GM21526 (cell line): Measurements from ENCODE around the gene ADH1B.
"Not testable (repeated sequence)": the region's sequence is repeated elsewhere in the genome, so short reads cannot be mapped to it uniquely, and the experiment has no call there.

Experiments used
- ATAC-seq: cut with Tn5 transposase; IDR thresholded peaks from one replicate; pipeline ENCODE4 v1.9.1; 2021; ENCODE audit warnings: moderate library complexity; ENCODE audit not compliant: unreplicated experiment, low FRiP score

The ADH1B gene

DNA sequence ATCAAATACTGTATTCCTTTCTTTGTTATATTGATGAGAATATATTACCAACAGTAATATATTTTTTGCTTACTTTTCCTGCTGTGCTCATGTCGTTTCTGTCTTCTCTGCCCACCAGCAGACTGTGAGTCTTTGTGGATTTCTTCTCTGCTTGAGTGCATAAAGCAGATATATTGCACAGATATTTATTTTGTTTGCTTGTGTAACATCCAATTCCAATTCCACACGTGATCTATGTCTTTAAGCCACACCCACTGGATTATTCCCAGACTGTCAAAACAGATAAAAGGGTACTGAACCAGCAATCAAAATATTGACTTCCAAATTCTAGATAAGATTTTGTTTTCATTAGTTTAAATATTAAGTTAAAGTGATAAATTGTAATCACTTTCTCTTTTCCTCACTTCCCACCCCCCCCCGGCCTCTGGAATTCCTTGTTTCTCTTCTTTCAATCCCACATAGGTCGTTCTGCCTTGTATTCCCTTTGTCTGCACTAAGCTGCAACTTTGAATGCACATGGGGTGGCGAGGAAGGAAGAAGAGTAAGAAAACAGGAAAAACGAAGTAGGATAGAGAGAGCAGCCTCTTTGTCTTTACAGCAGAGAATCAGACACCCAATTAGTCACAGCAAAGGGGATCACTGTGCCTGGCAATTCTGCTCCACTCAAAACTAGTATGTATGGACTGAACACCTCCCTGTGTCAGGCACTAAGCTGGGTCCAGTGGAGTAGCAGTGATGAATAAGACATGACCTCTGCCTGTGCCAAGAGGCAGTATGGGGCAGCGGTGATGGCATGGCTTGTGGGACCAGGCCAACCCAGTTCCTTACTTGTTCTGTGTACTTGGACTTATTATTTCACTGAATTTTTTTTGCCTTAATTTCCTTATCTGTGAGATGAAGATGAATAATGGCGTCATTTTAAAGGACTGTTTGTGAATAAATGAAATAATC lies at the start of gene ADH1B:
Gene ADH1B, minus strand, starts transcription at position 161 of the 951 bp plus-strand sequence. Its CDS starts 70 bp downstream, at position 91.
- no peak for ATAC-seq

DNA sequence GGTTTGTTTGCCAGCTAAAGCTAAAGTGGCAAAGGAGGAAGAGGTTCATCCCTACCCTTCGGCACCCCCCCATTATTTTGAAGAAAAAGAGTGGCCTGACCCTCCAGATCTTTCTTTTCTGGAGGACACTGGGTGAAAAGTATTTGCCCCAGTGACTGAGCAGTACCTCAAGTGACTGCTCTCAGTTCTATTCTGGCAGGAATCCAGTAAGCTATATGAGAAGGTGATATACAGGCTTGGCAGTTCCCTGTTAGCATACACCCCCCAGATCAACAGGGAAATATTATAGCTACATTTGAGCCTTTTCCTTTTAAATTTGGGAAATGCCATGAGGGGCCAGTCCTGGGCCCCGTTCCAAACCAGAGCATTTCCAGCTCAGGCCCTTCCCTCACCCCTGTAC lies 46.6 kb upstream of the ADH1B start:
- ATAC-seq, result not testable (repeated sequence)

DNA sequence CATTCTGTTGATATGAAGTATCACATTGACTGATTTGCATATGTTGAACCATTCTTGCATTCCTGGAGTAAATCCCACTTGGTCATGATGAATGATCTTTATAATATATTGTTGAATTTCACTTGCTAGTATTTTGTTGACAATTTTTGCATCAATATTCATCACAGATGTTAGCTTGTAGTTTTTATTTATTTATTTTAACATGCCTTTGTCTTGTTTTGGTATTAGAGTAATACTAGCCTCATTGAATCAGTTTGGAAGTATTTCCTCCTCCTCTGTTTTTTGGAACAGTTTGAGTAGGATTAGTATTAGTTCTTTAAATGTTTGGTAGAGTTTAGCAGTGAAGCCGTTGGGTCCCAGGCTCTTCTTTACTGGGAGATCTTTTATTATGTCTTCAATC lies 45.3 kb upstream of the ADH1B start:
- no peak for ATAC-seq

DNA sequence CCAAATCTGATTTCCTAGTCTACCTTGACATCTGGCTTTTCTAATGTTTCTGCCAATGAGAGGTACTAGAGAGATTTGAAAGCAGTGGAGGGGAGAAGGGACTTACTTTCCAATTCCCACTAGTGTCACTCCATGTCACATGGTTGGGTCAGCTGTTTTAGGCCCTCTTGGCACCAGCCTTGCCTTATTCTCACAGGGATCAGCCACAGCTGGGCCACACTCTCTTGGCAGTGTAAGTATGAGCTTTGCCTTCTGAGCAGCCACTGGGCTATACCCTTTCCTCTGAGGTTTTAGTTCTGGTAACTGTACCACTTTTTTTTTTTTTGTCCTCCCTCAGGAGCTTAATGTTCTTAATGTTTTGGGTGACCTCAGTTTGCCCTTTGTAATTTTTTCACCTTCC lies 41.6 kb upstream of the ADH1B start:
- ATAC-seq, result no peak

GRCh38 chr4:99361899-99362275 lies 40.7 kb upstream of the ADH1B start:
- ATAC-seq, result no peak

- ATAC-seq, result no peak
These were observed 40.2 kb upstream of the ADH1B start for GRCh38 chr4:99361268-99361898.

DNA sequence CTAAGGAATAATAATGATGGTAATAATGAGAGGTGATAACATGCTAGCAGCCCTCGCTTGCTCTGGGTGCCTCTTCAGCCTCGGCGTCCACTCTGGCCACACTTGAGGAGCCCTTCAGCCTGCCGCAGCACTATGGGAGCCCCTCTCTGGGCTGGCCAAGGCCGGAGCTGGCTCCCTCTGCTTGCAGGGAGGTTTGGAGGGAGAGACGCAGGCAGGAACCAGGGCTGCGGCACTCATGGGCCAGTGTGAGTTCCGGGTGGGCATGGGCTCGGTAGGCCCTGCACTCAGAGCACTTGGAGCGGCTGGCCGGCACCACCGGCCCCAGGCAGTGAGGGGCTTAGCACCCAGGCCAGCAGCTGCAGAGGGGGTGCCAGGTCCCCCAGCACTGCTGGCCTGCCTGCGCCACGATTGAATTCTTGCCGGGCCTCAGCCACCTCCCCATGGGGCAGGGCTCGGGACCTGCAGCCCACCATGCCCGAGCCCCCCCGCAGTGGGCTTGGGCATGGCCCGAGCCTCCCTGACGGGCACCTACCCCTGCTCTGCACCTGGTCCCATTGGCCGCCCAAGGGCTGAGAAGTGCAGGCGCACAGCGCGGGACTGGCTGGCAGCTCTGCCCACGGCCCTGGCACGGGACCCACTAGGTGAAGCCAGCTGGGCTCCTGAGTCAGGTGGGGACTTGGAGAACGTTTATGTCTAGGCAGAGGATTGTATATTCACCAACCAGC lies 38.4 kb upstream of the ADH1B start:
- no peak for ATAC-seq

GRCh38 chr4:99357948-99358347 lies 36.7 kb upstream of the ADH1B start:
- no peak for ATAC-seq

- no peak for ATAC-seq
These were observed 35.8 kb upstream of the ADH1B start for GRCh38 chr4:99356992-99357391.

- not testable (repeated sequence) for ATAC-seq
These were observed 34.9 kb upstream of the ADH1B start for GRCh38 chr4:99356149-99356548.

DNA sequence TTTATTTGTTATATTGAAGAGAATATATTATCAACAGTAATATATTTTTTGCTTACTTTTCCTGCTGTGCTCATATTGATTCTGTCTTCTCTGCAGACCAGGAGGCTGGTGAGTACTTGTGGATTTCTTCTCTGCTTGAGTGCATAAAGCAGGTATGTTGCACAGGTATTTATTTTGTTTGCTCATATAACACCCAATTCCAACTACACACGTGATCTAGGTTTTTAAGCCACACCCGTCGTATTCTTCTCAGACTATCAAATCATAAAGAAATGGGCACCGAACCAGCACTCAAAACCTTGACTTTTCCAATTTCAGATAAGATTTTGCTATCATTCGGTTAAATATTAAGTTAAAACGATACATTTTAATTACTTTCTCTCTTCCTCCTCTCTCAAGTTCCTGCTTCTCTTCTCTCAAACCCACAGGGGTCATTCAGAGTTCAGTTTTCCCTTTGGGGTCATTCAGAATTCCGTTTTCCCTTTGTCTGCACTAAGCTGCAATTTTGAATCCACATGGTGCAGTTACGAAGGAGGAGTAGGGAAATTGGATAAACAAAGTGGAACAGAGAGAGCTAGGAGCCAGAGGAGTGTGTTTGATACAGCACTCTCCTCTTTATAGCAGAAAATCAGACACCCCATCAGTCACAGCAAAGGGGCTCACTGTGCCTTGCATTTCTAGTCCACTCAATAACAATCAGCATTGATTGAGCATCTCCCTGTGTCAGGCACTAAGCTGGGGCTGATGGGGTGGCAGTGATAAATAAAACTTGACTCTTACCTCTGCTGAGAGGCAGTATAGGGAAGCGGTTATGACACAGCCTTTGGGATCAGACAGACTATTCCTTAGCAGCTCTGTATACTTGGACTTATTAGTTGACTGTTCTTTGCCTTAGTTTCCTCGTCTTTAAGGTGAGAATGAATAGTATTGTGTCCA lies 31.7 kb upstream of the ADH1B start, which contains the start of gene ADH1C:
Gene ADH1C, minus strand, starts transcription at position 145 of the 936 bp plus-strand sequence. Its CDS starts 71 bp downstream, at position 74.
- ATAC-seq, result no peak

- ATAC-seq, result no peak
These were observed 30.3 kb upstream of the ADH1B start for GRCh38 chr4:99351487-99351886.

GRCh38 chr4:99349338-99349737 lies 28.1 kb upstream of the ADH1B start:
- ATAC-seq, result no peak

DNA sequence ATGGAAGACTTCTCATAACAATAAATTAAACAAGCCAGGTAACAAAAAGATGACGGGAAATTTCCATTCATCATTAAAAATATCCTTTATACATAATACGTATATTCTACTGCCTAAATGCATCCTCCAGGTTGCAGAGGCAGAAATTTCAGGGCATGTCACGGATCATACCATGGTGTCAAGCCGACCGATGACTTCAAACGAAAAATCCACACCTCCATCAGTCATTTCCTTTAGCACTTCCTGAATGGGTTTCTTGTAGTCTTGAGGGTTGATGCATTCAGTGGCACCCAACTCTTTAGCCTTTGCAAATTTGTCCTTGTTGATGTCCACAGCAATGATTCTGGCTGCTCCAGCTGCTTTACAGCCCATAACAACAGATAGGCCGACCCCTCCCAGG lies 21.4 kb upstream of the ADH1B start:
- ATAC-seq, result not testable (repeated sequence)

GRCh38 chr4:99341426-99341825 lies 20.2 kb upstream of the ADH1B start:
- ATAC-seq, result no peak

GRCh38 chr4:99339172-99339571 lies 18.0 kb upstream of the ADH1B start:
- ATAC-seq, result no peak

GRCh38 chr4:99336553-99336952 lies 15.4 kb upstream of the ADH1B start:
- ATAC-seq, result no peak

DNA sequence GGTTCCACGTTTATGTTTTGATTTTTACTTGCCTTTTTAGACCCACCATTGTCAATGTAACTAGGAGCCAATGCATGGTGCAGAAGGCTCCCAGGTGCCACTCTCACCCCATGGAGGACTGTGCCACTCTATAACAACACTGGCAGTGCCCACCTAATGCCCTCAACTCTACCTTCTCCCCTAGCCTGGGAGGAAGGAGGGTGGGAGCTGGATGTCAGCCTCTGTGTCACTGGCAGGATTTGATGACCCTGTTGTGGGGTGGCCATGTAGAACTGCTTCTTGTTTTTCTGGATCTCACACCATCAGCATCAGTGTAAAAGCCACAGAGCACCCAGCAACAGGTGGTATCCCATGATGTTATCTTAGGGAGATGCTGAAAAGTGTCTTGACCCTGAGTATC lies 13.7 kb upstream of the ADH1B start:
- ATAC-seq, result no peak

DNA sequence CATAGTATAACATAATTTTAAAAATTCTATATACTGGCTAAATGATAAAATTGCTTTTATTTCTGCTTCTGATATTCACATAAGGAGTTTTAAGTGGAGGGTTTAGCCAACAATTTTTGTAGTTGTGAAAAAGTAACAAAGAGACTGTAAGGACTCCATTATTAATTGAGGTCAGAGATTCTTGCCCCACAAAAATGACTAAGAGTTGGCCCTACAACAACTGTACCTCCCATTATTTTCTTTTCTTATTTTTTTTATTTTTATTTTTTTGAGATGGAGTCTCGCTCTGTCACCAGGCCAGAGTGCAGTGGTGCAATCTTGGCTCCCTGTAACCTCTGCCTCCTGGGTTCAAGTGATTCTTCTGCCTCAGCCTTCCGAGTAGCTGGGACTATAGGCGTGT lies 9.4 kb upstream of the ADH1B start:
- no peak for ATAC-seq

- no peak for ATAC-seq
These were observed 8.7 kb upstream of the ADH1B start for GRCh38 chr4:99329876-99330275.
